Muscle of leg (tissue), 16 donors: Measurements from ENCODE around the gene SLC30A10. TPM values are rescaled to one million over a fixed set of nuclear protein-coding genes. Genes with fewer than 3 reads are reported as not detected.
A peak's percentile ranks its signal among the peaks of the same experiment; 100 is the strongest.

Experiments
- DNase-seq: peaks from one replicate; pipeline ENCODE4 v3.0.0; 2013
- H3K27ac ChIP-seq: one replicate; pipeline ENCODE4 v1.5.1; 2013; ENCODE audit warnings: mild to moderate bottlenecking, low read length, control low read depth
- H3K27me3 ChIP-seq: one replicate; pipeline ENCODE4 v1.6.1; 2013; ENCODE audit warnings: low read length; ENCODE audit not compliant: control insufficient read depth, insufficient read depth
- H3K36me3 ChIP-seq: one replicate; pipeline ENCODE4 v1.6.1; 2013; ENCODE audit warnings: low read length; ENCODE audit not compliant: control insufficient read depth, insufficient read depth
- H3K4me1 ChIP-seq: one replicate; pipeline ENCODE4 v1.6.1; 2013; ENCODE audit warnings: low read length; ENCODE audit not compliant: control insufficient read depth, insufficient read depth
- H3K4me3 ChIP-seq: one replicate; pipeline ENCODE4 v1.5.1; 2013; ENCODE audit warnings: low read length, control low read depth
- H3K9me3 ChIP-seq: replicated peaks from 2 replicates; pipeline ENCODE4 v1.6.1; 2013; ENCODE audit warnings: low read depth, low read length; ENCODE audit not compliant: control insufficient read depth
- WGBS: methylation state at CpG from one replicate; pipeline ENCODE4 v1.1.5; 2013; ENCODE audit warnings: missing lambda C conversion rate; ENCODE audit not compliant: insufficient coverage; 5-methylcytosine and 5-hydroxymethylcytosine counted together
- long read RNA-seq, 11 donors: transcript quantifications; one replicate each; lab custom pipeline, GENCODE V29; 2026
- polyA plus RNA-seq, 8 donors: library from polyadenylated mRNA; unstranded; fragments of 120-200 nt; gene quantifications; one replicate each; pipeline versions ENCODE4 v1.2.1 to v1.2.3, GENCODE V29; 2013; ENCODE audit warnings: inconsistent platforms in 1 of 8, low replicate concordance in 1 of 8; ENCODE audit not compliant: insufficient read length in 8 of 8, insufficient read depth in 1 of 8
- total RNA-seq: library from RNA; stranded (reverse); fragments of 120-200 nt; gene quantifications from one replicate; pipeline ENCODE4 v1.2.4, GENCODE V29; 2013

The SLC30A10 gene
- total RNA-seq (0.71 TPM), polyA plus RNA-seq (1 to 10 TPM in 1 of 8 donors, under 1 TPM in 7; 0.25 to 1.5 (median 0.39) TPM)
- long read RNA-seq, donor 1, result 0 reads
- long read RNA-seq, donor 2, result 0 reads
- long read RNA-seq, donor 3, result 0 reads
- long read RNA-seq, donor 4, result 0 reads
- long read RNA-seq, donor 5, result 0 reads
- long read RNA-seq, donor 6, result 0 reads
- long read RNA-seq, donor 7, result 0 reads
- long read RNA-seq, donor 8, result 0 reads
- long read RNA-seq, donor 9, result 0 reads
- long read RNA-seq, donor 10, result 0 reads
- long read RNA-seq, donor 11, result 0 reads

DNA sequence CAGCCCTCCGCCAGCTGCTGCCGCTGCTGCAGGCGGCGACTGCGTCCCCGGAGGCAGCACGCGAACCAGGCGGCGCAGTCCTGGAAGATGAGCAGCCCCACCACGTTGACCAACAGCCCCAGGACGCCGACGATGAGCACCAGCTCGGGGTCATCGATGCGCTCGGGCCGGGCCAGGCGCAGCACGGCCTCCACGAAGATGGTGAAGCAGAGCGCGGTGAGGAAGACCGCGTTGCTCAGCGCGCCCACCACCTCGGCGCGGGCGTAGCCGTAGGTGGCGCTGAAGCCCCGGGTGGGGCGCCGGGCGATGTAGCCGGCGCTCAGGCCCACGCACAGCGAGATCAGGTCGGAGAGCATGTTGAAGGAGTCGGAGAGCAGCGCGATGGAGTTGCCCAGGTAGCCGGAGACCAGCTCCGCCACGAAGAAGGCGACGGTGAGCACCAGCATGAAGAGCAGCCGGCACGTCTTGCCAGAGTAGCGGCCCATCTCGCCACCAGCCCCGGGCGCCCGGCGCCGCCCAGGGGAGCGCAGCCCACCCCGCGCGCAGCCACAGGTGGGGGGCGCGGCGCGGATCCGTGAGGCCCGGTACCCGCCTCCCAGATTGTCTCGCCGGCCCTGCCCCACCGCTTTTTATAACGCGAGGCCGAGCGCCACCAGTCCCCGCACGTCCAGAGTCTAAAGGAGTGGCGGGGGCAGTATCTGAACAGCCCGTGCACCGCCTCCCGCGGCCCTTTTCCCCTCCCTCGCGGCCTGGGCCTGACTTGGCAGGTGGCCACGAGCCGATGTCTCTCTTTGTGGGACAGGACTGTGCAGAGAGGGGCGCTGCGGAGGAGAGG, at the start of gene SLC30A10:
TSS of gene SLC30A10 (minus strand) at position 602 of the 835 bp plus-strand sequence. CDS start at position 485, 117 bp downstream.
- WGBS, result under 1% methylated on average over 80 of the region's 91 CpGs
- peaks cover 10% of the 10 kb centered on the region for H3K4me1 ChIP-seq
- H3K27me3 ChIP-seq, result peaks cover 21% of the 10 kb centered on the region
- no peaks in the 10 kb centered on the region for H3K9me3 ChIP-seq
- peak; percentile 12 for DNase-seq
- peak within 1 kb of the TSS; percentile 36 for H3K4me3 ChIP-seq
- H3K27ac ChIP-seq, result no peak within 1 kb of the TSS
- H3K36me3 ChIP-seq, result no peaks in the 10 kb centered on the region

DNA sequence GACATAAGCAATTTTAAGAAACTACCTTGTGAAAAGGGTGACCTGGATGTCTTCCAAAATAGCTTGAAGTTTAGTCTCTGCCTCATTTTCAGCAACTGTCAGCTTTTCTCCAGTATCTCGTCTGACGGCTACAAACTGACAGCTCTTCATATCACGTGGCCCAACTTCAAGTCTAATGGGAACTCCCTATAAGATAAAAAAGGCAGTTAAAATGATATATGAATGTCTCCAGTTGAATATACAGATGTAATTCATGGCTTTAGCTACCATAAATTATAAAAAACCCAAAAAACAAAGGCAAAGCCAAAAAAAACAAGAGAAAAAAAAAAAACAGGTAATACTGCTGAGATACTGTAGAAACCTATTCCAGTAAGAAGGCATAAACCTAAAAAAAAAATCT, 44.9 kb upstream of the SLC30A10 start:
- Histone ChIP-seq H3K27ac (no peak overlapping the region), H3K4me3 (no peak overlapping the region), H3K36me3 (peaks cover 32% of the 10 kb centered on the region), H3K9me3 (no peaks in the 10 kb centered on the region), H3K27me3 (no peaks in the 10 kb centered on the region), H3K4me1 (no peaks in the 10 kb centered on the region)
- no peak for DNase-seq
- WGBS, result no CpG with 5 or more reads among the region's 3 CpGs

DNA sequence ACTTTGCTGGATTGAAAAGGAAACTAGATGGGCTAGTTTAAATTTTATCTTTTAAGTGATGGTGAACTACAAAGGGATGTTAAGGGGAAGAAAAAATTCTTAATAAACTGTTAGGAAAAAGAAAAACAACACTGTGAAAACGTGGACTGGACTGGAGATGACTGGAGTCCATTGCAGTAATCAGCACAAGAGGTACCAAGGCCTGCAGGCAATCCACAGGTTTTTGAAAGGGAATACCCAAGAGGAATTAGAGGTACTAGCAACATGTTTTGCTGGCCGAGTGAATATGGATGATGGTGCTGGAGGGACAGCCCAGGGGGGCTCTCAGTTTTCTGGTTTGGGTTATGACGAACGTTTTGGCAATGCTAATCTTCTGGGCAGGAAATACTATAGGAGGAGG, 39.0 kb upstream of the SLC30A10 start:
- 69% methylated on average over 2 of the region's 4 CpGs for WGBS
- no peak overlapping the region for H3K27ac ChIP-seq
- H3K4me1 ChIP-seq, result no peaks in the 10 kb centered on the region
- no peak overlapping the region for H3K4me3 ChIP-seq
- H3K36me3 ChIP-seq, result peaks cover 18% of the 10 kb centered on the region
- no peaks in the 10 kb centered on the region for H3K9me3 ChIP-seq
- DNase-seq, result no peak
- no peaks in the 10 kb centered on the region for H3K27me3 ChIP-seq

DNA sequence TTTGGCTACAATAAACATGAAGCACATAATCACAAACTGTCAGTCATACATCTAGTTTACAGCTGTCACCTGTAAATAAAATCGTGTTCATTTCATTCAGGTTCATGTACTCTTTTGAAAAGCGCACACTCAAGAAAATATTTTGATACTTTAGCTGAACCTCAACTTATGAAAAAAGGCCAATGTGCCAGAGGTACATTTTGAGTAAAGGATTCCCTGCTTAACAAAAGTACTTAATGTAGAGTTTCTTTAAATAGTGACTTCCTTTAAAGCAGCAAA, 37.7 kb upstream of the SLC30A10 start:
- no peak for DNase-seq
- no CpG with 5 or more reads among the region's 2 CpGs for WGBS
- no peaks in the 10 kb centered on the region for H3K27me3 ChIP-seq
- no peak overlapping the region for H3K4me3 ChIP-seq
- peaks cover 17% of the 10 kb centered on the region for H3K36me3 ChIP-seq
- H3K27ac ChIP-seq, result no peak overlapping the region
- no peaks in the 10 kb centered on the region for H3K4me1 ChIP-seq
- no peaks in the 10 kb centered on the region for H3K9me3 ChIP-seq

DNA sequence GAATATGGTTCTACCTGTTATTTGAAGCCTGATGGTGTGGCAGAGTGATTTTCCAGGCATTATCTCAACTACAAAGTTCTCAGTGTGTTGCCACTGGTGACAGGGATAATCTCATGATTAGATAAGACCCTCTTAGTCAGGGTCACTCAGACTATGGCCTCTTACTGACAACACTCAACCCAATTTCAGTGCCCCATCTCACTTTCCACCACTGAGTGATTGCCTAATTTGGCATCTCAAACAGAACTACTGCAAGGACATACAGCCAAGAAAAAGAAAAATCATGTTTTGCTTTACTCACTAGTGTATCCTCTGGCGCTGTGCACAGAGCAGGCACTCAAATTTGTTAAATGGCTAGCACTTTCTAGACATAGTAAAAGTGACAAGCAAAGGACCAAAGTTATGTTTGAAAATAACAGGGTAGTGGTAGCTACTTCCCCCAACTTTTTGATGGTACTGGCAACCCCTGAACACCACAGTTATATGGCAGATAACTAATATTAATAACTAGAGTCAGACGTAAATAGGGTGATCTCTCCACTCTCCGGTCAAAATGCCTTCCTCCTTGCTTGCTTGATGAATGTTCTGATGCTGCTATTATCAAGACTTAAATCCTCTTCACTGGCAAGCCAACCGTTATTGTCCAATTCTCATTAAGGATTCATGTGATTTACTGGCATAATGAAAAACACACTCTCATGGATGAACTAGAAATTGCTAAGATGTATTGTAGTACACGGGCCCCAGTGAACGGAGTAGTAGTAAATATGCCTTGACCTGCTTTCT, 37.1 kb upstream of the SLC30A10 start:
- H3K27me3 ChIP-seq, result no peaks in the 10 kb centered on the region
- no CpG with 5 or more reads among the region's 6 CpGs for WGBS
- no peak overlapping the region for H3K4me3 ChIP-seq
- no peaks in the 10 kb centered on the region for H3K4me1 ChIP-seq
- no peaks in the 10 kb centered on the region for H3K9me3 ChIP-seq
- DNase-seq, result no peak
- no peak overlapping the region for H3K27ac ChIP-seq
- H3K36me3 ChIP-seq, result peaks cover 17% of the 10 kb centered on the region

DNA sequence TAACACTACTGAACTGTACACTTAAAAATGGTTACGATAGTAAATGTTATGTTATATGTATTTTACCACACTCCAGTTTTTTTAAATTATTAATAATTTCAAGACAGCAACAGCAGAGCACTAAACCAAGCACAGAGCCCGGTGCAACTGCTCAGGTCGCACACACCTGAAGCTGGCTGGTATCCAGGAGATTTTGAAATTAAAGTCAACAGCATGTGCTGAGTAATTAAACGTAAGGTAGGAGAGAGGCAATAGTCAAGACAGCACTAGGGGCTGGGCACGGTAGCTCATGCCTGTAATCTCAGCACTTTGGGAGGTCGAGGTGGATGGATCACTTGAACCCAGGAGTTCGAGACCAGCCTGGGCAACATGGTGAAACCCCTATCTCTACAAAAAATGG, 35.1 kb upstream of the SLC30A10 start:
- 97% methylated on average over 4 of the region's 7 CpGs for WGBS
- Histone ChIP-seq H3K27me3 (no peaks in the 10 kb centered on the region), H3K4me1 (no peaks in the 10 kb centered on the region), H3K4me3 (no peak overlapping the region), H3K36me3 (peaks cover 5% of the 10 kb centered on the region), H3K9me3 (no peaks in the 10 kb centered on the region), H3K27ac (no peak overlapping the region)
- DNase-seq, result no peak

DNA sequence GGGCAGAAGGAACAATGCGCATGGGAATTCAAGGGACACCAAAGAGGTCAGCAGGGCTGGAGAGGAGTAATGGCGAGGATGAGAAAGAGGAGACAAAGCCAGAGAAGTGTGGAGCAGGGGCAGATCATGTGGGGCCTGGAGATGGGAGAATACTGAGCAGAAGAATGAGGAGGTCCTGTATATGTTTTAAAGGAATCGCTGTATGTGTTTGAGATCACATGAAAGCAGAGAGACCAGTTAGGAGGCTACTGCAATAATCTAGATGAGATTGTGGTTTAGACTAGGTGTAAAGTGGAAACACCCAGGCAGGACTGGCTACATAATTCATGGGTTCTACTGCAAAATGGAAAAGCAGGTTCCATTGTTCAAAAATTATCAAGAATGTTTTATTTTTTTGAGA, 33.3 kb upstream of the SLC30A10 start:
- H3K4me1 ChIP-seq, result no peaks in the 10 kb centered on the region
- WGBS, result 87% methylated on average over 3 of the region's 3 CpGs
- H3K27ac ChIP-seq, result no peak overlapping the region
- H3K4me3 ChIP-seq, result no peak overlapping the region
- no peaks in the 10 kb centered on the region for H3K9me3 ChIP-seq
- H3K36me3 ChIP-seq, result no peaks in the 10 kb centered on the region
- DNase-seq, result no peak
- H3K27me3 ChIP-seq, result no peaks in the 10 kb centered on the region

DNA sequence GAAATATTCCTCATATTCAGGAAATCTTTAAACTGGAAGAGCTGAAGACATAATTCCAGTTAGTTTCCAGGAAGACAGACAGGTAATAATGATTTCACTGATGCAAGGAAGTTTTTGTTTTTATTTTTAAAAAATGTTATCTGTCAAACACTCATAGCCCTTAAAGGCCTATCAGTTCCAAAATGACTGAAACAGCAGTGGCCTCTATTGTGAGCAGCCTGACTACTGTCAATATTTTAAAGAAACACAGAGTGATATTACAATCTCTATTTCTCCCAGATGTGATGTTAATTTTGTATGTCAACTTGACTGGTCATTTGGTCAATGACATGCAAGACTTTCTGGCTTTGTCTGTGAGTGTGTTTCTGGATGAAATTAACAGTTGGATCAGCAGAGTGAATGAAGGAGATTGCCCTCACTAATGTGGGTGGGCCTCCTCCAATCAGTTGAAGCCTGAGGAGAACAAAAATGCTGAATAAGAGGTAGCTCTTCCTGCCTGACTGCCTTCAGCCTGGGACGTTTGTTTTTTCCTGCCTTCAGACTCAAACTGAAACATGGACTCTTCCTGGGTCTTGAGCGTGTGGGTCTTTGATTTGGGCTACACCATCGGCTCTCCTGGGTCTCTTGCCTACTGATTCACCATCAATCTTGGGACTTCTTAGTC, 31.3 kb upstream of the SLC30A10 start:
- Histone ChIP-seq H3K27me3 (no peaks in the 10 kb centered on the region), H3K36me3 (no peaks in the 10 kb centered on the region), H3K27ac (no peak overlapping the region), H3K4me1 (no peaks in the 10 kb centered on the region), H3K9me3 (no peaks in the 10 kb centered on the region), H3K4me3 (no peak overlapping the region)
- 0% methylated on average over 1 of the region's 3 CpGs for WGBS
- DNase-seq, result no peak

DNA sequence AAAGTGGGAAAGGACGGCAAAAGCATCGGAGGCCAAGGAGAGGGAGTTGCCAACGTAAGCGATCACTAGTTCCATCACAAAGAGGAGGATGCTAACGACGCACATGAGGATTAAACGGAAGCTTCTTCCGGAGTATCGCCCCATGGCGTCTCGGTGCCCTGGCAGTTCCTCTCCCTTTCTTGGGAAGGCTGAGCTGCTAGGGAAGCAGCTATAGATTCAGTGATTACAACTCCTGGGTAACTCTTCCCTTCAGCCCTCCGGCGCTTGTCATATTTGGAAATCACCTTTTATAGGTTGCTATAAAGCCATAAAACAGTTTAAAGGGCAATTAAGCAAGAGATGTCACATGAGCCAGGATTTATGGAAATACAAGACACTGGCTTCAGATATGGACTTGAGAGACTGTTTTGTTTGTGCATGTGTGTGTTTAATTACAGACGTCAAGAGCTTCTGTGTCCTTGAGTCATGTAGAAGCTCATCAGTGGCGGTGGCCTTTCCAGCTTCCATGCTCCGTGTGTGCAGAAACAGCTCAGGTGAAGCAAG, 30.6 kb upstream of the SLC30A10 start:
- no peak for DNase-seq
- no peak overlapping the region for H3K27ac ChIP-seq
- 89% methylated on average over 12 of the region's 16 CpGs for WGBS

More for the DNA sequence above, 30.6 kb upstream of the SLC30A10 start:
- Histone ChIP-seq H3K4me3 (no peak overlapping the region), H3K27me3 (no peaks in the 10 kb centered on the region), H3K36me3 (no peaks in the 10 kb centered on the region), H3K9me3 (no peaks in the 10 kb centered on the region), H3K4me1 (no peaks in the 10 kb centered on the region)
